Panc1 (cell line): Measurements from ENCODE around the gene DAO. TPM values are rescaled to one million over a fixed set of nuclear protein-coding genes. Genes with fewer than 3 reads are reported as not detected.

Source experiments
- ATAC-seq: fragments of 200-7000 bp; cut with Tn5 transposase; 2 replicates; pipeline ENCODE4 v1.9.1; 2020; ENCODE audit warnings: mild to moderate bottlenecking, moderate library complexity
- BruUV-seq: library from RNA; stranded (reverse); fragments of 400-500 nt; replicated peaks from 2 replicates; lab custom pipeline; 2021; lab: Mats Ljungman, UMichigan
- CTCF ChIA-PET: fragments of 300-600 bp; sonication (Branson Sonifier 250); formaldehyde crosslinking; loops from one replicate; lab custom pipeline; 2022; ENCODE audit warnings: antibody characterized with exemption; lab: Charles Lee
- POLR2A ChIA-PET: fragments of 300-600 bp; sonication (Branson Sonifier 250); formaldehyde crosslinking; loops from one replicate; lab custom pipeline; 2022; ENCODE audit warnings: antibody characterized with exemption; lab: Charles Lee
- DNase-seq: peaks from one replicate; pipeline ENCODE4 v3.0.0-alpha.2; 2010; ENCODE audit warnings: low read depth, low spot score
- H3K27ac ChIP-seq: 2 replicates; pipeline ENCODE4 v1.5.1; 2011; ENCODE audit warnings: mild to moderate bottlenecking, low read length, inconsistent platforms
- H3K27me3 ChIP-seq: fragments of 200-500 bp; sonication (Bioruptor generic); 2 replicates; pipeline ENCODE4 v1.6.0; 2014; ENCODE audit warnings: low read length, inconsistent platforms; ENCODE audit not compliant: control insufficient read depth, insufficient read depth
- H3K36me3 ChIP-seq: fragments of 200-500 bp; sonication (Bioruptor generic); 2 replicates; pipeline ENCODE4 v1.5.1; 2014; ENCODE audit warnings: inconsistent platforms, mild to moderate bottlenecking, low read length, moderate library complexity; ENCODE audit not compliant: control insufficient read depth, insufficient read depth
- H3K4me1 ChIP-seq: 2 replicates; pipeline ENCODE4 v1.5.1; 2011; ENCODE audit warnings: inconsistent platforms, mild to moderate bottlenecking, low read length, moderate library complexity; ENCODE audit not compliant: control insufficient read depth, insufficient read depth
- H3K4me3 ChIP-seq, 2 experiments: 2 replicates each; pipeline ENCODE4 v1.5.1; 2011 to 2012; ENCODE audit warnings: low read depth in 2 of 2, low read length in 2 of 2, mild to moderate bottlenecking in 2 of 2, inconsistent platforms in 1 of 2, moderate library complexity in 1 of 2
- H3K9me3 ChIP-seq: fragments of 200-500 bp; sonication (Bioruptor generic); 2 replicates; pipeline ENCODE4 v1.5.1; 2014; ENCODE audit warnings: low read depth, mild to moderate bottlenecking, inconsistent platforms, low read length, moderate library complexity; ENCODE audit not compliant: control insufficient read depth, insufficient read depth
- CTCF ChIP-seq: fragments of 450-650 bp; IDR thresholded peaks from 2 replicates; pipeline ENCODE4 v1.5.1; 2017; ENCODE audit warnings: mild to moderate bottlenecking
- POLR2AphosphoS5 ChIP-seq: IDR thresholded peaks from 2 replicates; pipeline ENCODE4 v1.6.1; 2012; ENCODE audit warnings: mild to moderate bottlenecking, low read depth, low read length, moderate library complexity
- SIN3A ChIP-seq: IDR thresholded peaks from 2 replicates; pipeline ENCODE4 v1.6.1; 2012; ENCODE audit warnings: low read depth, mild to moderate bottlenecking, low read length, moderate library complexity, borderline replicate concordance; ENCODE audit not compliant: insufficient read depth
- TCF7L2 ChIP-seq: IDR thresholded peaks from 2 replicates; pipeline ENCODE4 v1.6.1; 2011; ENCODE audit warnings: mild to moderate bottlenecking, low read depth, low read length, inconsistent platforms
- in situ Hi-C: cut with HindIII; loops from 2 replicates; pipeline ENCODE4 v1.10.0; 2016; ENCODE audit warnings: low sequenced_read_pairs, low pct_unique_long_range_greater_than_20kb
- intact Hi-C: fragments of 100-400 bp; cut with micrococcal nuclease; formaldehyde crosslinking; loops from one replicate; pipeline ENCODE4 v1.10.0; 2022; ENCODE audit not compliant: unreplicated experiment
- total RNA-seq: library from RNA; stranded (reverse); gene quantifications from one replicate; pipeline ENCODE4 v1.2.1, GENCODE V29; 2021; ENCODE audit not compliant: unreplicated experiment
- TF ChIP-seq, protein P1 (sequence below), 2 experiments: IDR thresholded peaks; 2 replicates each; pipeline ENCODE4 v1.6.1; 2011 to 2012; ENCODE audit warnings: low read depth in 2 of 2, control low read depth in 1 of 2, low read length in 1 of 2, mild to moderate bottlenecking in 1 of 2, moderate library complexity in 1 of 2; ENCODE audit not compliant: insufficient read depth in 1 of 2

Gene DAO
- total RNA-seq, 1 experiment from 2014 or later: not detected

GRCh38 chr12:108859923-108860291 lies 20.0 kb upstream of the DAO start:
- ATAC-seq: no peak
- intact Hi-C loops: loop anchor here (10.0 kb wide), 1 partner anchor 235 kb away; the partner anchor contains the start of genes ALKBH2 and UNG

DNA sequence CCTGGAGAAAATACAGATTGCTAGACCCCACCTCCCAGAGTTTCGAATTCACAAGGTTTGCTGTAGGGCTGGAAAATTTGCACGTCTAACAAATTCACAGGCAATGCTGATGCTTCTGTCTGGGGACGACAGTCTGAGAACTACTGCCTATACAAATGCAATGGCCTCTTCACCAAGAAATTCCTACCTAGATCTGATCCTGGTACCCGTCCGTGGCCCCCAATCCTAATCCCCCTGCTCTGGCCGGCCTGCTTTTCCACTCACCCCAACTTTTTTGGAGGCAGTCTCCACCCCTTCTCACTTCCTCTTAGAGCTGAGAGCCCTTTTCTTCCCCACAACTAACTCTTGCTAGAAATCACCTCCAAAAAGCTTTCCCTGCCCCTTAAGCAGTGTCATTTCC lies 19.4 kb upstream of the DAO start:
- no peaks in the 10 kb centered on the region; the same call in 1 of the 2 replicates for H3K9me3 ChIP-seq
- no peak overlapping the region for H3K27ac ChIP-seq
- H3K4me1 ChIP-seq: peaks cover 15% of the 10 kb centered on the region
- POLR2A ChIA-PET: no interaction called here
- CTCF ChIA-PET: no interaction called here
- H3K36me3 ChIP-seq: no peaks in the 10 kb centered on the region; the same call in 1 of the 2 replicates
- no peak overlapping the region for H3K4me3 ChIP-seq
- no TSS peak for BruUV-seq
- in situ Hi-C loops (no loop called here), intact Hi-C loops (no loop called here)
- no peaks in the 10 kb centered on the region for H3K27me3 ChIP-seq
- TF ChIP-seq SIN3A: no peak
- TF ChIP-seq TCF7L2: no peak
- TF ChIP-seq CTCF: no peak
- TF ChIP-seq, protein P1, sequence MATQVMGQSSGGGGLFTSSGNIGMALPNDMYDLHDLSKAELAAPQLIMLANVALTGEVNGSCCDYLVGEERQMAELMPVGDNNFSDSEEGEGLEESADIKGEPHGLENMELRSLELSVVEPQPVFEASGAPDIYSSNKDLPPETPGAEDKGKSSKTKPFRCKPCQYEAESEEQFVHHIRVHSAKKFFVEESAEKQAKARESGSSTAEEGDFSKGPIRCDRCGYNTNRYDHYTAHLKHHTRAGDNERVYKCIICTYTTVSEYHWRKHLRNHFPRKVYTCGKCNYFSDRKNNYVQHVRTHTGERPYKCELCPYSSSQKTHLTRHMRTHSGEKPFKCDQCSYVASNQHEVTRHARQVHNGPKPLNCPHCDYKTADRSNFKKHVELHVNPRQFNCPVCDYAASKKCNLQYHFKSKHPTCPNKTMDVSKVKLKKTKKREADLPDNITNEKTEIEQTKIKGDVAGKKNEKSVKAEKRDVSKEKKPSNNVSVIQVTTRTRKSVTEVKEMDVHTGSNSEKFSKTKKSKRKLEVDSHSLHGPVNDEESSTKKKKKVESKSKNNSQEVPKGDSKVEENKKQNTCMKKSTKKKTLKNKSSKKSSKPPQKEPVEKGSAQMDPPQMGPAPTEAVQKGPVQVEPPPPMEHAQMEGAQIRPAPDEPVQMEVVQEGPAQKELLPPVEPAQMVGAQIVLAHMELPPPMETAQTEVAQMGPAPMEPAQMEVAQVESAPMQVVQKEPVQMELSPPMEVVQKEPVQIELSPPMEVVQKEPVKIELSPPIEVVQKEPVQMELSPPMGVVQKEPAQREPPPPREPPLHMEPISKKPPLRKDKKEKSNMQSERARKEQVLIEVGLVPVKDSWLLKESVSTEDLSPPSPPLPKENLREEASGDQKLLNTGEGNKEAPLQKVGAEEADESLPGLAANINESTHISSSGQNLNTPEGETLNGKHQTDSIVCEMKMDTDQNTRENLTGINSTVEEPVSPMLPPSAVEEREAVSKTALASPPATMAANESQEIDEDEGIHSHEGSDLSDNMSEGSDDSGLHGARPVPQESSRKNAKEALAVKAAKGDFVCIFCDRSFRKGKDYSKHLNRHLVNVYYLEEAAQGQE (IDR thresholded peaks at IDR 0.05; ENCODE audit: insufficient read depth in 1 of 2, low read depth in 2 of 2, low read length in 1 of 2): no peak
- no peak for TF ChIP-seq POLR2AphosphoS5
- ATAC-seq (no peak), DNase-seq (no peak)

More at GRCh38 chr12:108859923-108860291, 20.0 kb upstream of the DAO start:
- H3K9me3 ChIP-seq: no peaks in the 10 kb centered on the region; the same call in 1 of the 2 replicates
- H3K4me3 ChIP-seq: no peak overlapping the region
- ChIA-PET CTCF (no interaction called here), POLR2A (no interaction called here)
- DNase-seq: no peak
- no peaks in the 10 kb centered on the region; the same call in 1 of the 2 replicates for H3K36me3 ChIP-seq
- BruUV-seq: no TSS peak
- H3K27me3 ChIP-seq: no peaks in the 10 kb centered on the region
- H3K27ac ChIP-seq: no peak overlapping the region
- in situ Hi-C loops: no loop called here
- H3K4me1 ChIP-seq: peaks cover 15% of the 10 kb centered on the region
- TF ChIP-seq, protein P1 (IDR thresholded peaks at IDR 0.05; ENCODE audit: insufficient read depth in 1 of 2, low read depth in 2 of 2, low read length in 1 of 2): no peak
- TF ChIP-seq TCF7L2 (no peak), POLR2AphosphoS5 (no peak), CTCF (no peak)
